Measurements from ENCODE around the gene CLN6.
"Not testable (repeated sequence)": the region's sequence is repeated elsewhere in the genome, so short reads cannot be mapped to it uniquely, and the experiment has no call there.

CLN6 gene

DNA sequence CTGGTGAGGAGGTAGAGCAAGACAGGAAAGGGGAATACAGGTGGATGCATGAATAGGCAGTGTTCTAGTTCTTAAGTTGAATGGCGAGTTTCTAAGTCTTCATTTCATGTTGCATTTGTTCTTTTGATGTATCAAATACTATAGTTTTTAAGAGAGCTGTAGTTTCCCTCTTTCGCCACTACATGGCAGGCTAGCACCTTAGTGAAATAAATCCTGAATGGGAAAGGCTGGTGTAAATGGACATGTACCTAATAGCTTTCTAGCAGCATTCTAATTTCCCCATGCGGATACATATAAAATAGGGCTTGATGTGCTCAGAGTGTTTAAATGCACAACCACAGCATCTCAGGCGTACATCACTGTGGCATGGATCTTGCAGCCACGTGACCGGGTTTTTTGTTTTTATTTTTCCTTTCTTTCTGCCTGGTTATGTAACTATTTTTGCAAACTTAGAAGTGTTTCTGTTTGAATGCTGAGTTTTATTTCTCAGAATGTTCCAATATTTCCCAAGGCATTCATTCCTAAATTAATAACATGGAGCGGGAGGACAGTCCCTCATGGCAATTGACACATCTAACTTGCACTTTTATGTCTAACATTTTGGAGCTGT is 23.5 kb upstream of the CLN6 start:
- DNase-seq: peak; percentile 56

DNA sequence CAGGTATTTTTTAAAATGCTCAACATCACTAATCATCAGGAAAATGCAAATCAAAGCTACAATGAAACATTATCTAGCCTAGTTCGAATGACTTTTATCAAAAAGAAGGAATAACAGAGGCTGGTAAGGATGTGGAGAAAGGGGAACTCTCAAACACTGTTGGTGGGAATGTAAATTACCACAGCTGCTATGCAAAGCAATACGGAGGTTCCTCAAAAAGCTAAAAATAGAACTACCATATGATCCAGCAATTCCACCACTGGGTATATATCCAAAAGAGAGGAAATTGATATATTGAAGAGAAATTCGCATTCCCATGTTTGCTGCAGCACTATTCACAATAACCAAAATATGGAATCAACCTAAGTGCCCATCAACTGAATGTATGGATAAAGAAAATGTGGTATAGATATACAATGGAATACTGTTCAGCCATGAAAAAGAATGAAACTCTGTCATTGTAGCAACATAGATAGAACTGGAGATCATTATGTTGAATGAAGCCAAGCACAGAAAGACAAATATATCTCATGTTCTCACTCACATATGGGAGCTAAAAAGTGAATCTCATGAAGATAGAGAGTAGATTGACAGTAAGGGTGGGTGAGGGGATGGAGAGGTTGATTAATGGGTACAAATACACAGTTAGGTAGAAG is 19.7 kb upstream of the CLN6 start:
- DNase-seq: no peak

DNA sequence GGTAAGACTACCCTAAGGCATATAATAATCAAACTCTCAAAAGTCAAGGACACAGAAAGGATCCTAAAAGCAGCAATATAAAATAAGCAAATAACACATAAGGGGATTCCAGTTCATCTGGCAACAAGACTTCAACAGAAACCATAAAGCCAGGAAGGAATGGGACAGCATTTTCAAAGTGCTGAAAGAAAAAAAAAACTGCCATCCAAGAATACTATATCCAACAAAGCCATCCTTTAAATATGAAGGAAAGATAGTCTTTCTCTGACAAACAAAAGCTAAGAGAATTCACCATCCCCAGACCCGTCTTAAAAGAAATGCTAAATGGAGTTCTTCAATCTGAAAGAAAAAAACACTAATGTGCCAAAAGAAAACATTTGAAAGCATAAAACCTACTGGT is 14.7 kb upstream of the CLN6 start:
- no peak for DNase-seq

DNA sequence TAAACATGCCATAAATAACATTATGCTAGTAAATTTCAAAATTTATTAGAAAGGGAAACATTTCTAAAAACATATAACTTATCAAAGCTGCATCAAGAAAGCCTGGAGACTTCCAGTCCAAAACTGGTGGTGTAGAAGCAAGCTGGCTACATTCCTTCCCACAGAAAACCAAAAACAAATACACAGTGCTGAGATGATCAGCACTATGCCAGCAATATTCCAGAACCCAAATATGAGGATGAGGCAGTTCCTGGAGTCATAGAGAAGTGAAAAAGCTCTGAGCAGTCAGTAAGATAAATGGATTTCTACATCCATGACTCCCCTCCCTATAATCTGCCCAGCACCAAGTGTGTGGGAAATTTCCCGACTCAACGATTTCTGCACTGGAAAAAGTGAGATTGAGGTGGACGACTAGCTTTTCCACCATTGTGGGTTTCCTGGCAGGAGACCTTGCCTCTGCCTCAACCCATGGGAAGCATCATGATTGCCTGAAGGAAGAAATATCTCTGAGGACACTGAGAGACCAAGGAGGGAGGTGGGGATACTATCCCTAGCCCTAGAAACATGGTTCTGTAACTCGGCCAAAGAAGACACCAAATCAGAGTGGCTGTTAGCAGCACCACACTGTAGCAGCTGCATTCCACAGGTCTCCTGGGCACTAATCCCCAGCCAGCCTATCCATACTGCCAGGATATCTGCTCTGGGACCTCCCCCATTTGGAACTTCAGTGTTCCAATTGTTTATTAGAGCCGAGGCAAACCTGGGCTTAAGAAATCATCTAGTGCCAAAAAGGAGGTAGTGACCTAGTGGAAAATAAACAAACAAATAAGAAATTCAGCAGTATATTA is 11.8 kb upstream of the CLN6 start:
- no peak for DNase-seq

DNA sequence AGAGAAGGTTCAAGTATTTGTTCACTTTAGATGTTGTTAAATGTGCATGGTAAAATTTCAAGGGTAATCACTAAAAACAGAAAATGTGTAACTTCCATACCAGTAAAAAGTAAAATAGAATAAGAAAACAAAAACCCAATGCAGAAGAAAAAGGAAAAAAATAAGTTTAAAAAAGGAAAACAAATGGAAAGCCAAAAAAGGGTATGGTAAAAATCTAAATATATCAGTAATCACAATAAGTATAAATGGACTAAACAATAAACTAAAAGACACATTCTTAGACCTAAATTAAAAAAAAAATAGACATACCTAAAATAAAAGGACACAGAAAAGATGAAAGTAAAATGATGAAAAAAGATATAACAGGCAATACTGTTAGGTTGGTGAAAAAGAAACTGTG is 9.5 kb upstream of the CLN6 start:
- no peak for DNase-seq

DNA sequence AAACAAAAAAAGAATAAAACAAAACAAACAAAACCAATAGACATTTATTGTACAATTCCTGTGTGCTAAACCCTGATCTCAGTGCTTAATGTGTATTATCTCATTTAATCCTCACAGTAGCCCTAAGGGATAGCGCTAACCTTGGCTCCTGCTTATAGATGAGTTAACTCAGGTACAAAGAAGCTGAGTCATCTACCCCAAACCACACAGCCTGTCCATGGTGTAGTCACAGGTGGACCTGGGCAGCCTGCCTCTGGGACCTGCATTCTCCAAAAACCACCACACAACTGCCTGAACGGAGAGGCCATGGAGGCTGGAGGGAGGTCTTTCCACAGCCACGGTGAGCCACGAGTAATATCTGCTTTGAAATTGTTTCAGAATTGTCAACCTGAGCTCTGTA is 5.5 kb upstream of the CLN6 start:
- DNase-seq: no peak

DNA sequence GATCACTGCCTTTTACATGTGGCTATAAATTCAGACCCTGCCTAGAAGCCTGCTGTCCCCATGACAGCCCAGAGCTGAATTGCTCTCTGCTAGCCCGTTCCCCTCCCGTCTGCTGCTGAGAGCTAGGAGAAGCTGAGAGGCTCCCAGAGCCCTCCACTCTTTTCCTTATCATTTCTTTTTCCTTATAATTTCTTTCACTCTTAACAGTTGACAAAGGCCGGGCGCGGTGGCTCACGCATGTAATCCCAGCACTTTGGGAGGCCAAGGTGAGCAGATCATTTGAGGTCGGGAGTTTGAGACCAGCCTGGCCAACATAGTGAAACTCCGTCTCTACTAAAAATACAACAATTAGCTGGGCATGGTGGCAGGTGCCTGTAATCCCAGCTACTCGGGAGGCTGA is 5.0 kb upstream of the CLN6 start:
- DNase-seq: not testable (repeated sequence)

DNA sequence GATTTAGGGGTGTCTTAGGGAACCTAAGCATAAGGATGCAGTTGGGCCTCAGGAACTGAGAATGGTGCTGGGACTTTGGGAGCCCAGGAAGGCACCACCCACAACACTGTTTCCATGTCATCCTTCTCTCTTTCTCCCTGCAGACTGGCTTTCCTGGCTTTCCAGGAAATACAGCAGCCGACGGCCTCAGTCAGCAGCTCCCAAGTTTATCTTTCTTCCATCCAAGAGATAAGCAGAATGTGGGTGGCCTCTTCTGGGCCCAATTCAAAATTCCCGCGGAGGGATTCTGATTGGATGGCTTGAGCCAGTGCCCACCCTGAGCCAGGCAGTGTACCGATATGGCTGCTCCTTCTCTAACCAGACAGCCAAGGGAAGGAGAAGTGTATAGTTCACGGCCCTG is 4.5 kb upstream of the CLN6 start:
- DNase-seq: no peak

DNA sequence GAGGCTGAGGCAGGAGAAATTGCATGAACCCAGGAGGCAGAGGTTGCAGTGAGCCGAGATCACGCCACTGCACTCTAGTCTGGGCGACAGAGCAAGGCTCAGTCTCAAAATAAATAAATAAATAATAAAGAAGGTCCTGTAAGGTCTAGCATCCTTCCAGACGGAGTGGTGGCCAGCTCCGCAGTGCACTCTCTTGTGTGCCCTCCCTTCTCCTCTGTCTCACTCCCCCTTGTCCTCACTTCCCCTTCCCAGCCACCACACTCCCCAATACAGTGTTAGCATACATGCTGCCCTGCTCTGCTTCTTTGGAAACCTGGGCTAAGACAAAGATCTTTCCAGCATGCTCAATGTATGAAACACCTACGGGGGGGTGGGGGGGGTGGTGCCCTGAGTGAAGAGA is 3.4 kb upstream of the CLN6 start:
- no peak for DNase-seq

DNA sequence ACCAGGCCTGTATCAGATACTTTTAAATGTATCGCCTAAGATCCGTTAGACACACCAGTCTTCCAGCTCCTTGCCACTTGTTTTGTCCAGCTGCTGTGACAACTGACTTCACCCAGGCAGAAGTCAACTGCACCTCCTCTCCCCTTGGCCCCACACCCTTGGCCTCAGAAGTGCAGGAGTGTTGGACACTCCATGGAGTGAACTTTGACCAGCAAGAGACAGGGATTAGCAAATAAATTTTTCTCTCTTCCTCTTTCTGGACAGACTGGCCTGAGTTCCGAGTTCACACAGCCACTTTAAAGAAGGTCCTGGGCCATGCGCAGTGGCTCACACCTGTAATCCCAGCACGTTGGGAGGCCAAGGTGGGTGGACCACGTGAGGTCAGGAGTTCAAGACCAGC is 2.9 kb upstream of the CLN6 start:
- DNase-seq: no peak

DNA sequence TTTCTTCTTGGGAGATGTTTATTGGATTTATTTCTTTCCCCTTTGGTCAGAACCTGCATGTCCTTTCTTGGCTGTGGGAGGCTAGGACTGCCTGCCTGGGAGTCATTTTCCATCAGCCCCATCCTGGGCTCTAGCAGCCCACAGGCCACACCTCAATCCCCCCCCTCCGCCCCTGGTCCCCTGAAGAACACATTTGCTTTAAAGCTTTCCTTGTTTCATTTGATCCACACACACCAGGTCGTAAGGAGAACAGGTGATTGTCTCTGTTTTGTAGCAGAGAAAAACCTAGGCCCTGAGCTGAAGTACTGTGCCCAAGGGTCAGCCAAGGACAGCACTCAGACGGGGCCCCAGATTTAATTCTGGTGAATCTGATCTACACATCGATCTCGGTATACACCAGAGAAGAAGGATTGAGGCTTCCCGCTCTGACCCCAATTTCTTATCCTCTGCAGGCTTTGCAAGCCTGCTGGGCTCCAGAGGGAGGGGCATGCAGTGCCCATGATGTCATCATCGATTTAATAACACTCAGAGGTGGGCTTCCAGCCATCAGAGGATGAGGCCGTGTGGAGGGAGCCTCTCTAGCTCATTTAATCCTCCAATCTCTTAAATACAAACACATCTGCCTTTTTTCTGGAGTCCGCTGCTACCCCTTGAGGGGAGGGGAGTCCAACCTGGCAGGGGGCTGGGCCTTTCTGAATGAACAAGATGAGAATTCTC is 1.7 kb upstream of the CLN6 start:
- DNase-seq: no peak

DNA sequence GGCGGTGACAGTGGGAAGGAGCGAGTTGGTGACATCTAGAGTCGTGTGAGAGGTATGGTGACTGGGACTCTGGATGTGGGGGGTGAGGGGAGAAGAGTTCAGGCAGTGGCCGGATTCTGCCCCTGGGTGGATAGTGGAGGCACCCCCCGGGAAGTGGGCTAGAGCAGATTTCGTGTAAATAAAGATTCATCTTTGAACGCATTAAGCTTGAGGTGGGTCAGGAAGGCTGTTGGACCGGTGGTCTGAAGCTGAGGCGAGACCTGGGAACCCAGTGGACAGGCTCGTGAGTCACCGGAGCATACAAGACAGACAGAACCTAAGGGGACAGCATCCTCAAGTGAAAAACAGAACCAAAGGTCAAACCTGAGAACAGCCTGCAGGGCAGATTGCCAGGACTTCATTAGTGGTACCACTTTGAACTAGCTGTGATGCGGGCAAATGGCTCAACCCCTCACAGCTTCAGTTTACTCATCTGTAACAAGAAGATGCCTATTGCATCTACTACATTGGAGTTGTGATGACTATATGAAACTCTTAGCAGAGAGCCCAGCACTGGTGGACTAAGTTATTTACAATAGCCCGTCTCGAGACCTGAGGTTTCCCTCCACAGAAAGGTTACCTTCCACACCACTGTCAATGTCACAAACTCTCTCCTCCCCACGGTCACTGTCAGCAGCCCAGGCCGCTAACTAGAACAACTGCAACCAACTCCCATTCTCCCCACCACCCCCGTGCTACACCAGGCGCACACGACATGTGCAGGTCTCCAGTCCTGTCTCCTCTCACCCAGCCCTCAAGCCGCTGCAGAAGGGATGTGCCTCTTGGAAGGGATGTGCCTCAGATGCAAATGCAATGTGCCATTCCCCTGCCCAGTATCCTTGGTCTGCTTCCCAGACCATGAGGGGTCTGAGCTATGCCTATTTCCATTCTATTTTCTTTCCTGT is 901 bp upstream of the CLN6 start:
- no peak for DNase-seq

DNA sequence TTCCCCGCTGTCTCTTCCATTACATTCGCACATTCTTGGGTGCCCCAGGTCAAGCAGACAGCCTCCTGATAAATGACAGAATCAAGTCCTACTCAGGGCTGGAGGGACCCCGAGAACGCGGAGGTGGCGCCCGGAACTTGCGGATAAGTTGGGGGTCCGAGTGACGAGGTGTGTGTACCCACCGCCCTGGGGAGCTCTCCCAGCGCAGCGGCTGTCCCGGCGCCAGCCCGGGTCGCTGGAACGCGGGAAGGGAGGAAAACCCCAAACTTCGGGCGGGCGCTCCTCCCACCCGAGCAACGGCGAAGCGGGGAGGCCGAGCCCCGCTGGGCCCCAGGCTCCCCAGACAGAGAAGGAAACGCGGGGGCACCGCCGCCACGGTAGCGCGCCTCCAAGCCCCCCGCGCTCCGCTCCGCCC is 550 bp downstream of the CLN6 start:
- no peak for DNase-seq

DNA sequence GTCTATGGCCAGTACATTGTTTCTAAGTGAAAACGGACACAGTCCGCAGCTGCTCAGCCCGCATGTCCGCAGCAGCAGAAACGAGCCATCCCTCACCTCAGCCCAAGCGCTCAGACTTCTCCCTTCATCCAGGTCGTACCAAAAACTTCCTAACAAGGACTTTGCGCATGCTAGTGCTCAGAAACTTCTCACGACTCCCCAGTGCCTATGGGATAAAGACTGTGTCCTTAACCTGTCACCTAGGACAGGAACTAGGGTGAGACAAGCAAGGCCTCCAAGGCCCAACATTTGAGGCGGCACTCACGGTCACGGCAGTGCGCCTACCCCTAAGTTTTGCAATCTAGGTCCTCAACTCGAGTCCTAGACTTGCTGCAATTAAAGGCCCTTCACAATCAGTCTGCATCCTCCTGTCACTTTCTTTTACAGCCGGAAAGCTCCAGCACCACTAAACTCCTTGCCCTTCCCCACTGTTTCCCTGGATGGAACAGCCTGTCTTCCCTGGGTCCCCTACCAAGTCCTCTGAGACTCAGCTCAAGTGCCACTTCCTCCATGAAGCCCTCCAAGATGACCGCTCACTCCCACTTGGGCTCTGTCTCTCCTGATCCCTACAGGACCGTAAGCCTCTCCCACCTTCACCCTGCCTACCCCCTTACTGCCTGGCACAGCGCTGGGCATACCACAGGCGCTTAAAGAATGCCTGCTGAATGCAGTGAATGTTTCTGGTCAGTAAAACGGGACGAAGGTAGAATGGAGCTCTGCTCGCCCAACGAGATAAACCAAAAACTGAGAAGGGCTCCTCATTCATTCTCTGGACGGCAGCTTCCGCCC is 1.2 kb downstream of the CLN6 start:
- no peak for DNase-seq

DNA sequence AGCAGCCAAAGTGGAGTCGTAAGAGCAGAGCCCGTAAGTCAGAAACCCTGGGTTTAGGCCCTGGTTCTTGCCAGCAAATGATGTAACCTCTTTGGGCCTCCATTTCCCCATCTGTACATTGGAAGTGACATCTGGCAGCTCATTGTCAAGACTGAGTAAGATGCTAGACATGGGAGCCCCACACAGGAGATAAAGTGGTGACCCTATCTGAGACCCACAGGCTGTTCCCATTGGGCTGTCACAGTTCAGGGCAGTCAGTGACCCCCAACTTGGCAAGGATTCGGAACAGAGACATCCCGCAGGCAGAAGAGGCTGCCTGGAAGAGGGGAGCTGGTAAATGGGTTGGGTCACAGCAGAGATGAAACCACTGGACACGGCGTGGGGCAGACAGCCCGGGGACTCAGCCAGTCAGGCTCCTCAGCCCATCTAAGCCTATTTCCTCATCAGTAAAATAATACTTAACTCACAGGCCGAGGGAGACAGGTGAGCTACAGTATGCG is 1.8 kb downstream of the CLN6 start:
- no peak for DNase-seq

DNA sequence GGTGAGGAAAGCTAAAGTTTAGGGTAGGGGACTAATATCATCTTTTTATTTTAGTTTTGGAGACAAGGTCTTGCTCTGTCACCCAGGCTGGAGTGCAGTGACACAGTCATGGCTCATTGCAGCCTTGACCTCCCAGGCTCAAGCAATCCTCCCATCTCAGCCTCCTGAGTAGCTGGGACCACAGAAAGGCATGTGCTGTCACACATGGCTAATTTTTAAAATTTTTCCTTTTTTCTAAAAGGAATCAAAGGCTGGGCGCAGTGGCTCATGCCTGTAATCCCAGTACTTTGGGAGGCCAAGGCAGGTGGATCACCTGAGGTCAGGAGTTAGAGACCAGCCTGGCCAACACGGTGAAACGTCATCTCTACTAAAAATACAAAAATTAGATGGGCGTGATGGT is 4.1 kb downstream of the CLN6 start:
- DNase-seq: not testable (repeated sequence)

DNA sequence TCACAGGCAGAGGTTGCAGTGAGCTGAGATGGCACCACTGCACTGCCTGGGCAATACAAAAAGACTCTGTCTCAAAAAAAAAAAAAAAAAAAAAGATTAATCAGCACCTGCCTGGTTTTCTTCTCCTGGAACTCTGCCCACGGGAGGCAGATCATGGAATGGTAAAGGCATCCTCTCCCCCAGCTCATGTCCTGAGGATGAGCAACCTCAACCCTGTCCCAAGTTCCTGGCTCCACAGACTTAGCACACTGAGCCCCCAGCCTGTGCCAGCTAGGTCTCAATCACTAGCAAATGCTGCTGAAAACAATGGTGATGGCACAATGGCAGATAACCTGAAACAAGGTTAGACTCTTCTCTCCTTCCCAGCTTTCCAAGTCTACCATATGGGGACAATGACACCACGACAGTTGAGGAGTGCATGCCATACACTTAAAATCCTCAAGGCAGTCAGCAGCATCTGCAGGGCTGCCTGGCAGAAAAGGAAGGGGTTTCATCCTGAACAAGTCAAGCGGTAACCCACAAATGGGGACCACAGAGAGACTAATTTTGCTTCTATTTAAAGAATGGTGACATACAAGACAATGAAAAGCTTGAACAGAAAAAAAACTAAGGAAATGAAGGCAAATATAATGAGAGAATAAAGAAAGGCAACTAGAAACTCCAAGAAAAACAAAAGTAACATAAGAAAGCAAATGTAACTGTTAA is 4.8 kb downstream of the CLN6 start:
- no peak for DNase-seq

DNA sequence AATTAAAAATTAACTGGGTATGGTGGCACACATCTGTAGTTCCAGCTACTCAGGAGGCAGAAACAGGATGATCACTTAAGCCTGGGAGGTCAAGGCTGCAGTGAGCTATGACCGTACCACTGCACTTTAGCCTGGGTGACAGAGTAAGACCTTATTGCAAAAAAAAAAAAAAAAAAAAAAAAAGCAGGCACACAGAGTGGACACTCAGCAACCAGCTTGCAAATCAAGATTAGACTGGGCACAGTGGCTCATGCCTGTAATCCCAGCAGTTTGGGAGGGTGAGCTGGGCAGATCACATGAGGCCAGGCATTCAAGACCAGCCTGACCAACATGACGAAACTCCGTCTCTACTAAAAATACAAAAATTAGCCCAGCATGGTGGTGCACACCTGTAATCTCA is 5.4 kb downstream of the CLN6 start:
- DNase-seq: no peak

DNA sequence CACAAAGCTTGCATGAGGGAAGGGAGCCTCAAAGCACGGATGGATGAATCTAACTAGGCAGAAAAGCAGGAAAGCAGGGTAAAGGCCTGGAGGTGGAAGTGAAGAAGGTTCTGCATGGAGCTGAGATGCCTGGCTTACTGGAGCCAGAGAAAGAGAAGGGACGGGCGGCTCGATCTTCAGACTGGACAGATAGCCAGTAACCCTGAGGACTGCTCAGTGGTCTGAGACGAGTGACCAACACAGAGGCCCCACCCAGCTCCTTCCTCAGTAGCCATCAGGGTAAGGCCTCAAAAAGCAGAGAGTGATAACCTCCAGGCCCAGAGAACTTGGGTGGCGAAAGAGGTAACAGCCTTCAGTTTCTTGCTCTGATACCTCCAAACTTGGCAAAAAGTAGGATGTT is 6.4 kb downstream of the CLN6 start:
- DNase-seq: no peak

DNA sequence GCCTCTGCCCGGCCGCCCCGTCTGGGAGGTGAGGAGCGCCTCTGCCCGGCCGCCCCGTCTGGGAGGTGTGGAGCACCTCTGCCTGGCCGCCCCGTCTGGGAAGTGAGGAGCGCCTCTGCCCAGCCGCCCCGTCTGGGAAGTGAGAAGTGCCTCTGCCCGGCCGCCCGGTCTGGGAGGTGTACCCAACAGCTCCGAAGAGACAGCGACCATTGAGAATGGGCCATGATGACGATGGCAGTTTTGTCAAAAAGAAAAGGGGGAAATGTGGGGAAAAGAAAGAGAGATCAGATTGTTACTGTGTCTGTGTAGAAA is 7.1 kb downstream of the CLN6 start:
- DNase-seq: not testable (repeated sequence)

All from CD4-positive, alpha-beta T cell treated with Interleukin-17A for 4 hours (primary cell).